LNCAP (cell line): ENCODE data around the gene PHKG2.

Experiments
- TF ChIP-seq, protein P1 (sequence below): fragments of 450-650 bp; IDR thresholded peaks from 2 replicates; pipeline ENCODE4 v1.5.1; 2017; ENCODE audit warnings: mild to moderate bottlenecking

The PHKG2 gene

GRCh38 chr16:30736995-30737793, 11.0 kb upstream of the PHKG2 start:
- TF ChIP-seq, protein P1, sequence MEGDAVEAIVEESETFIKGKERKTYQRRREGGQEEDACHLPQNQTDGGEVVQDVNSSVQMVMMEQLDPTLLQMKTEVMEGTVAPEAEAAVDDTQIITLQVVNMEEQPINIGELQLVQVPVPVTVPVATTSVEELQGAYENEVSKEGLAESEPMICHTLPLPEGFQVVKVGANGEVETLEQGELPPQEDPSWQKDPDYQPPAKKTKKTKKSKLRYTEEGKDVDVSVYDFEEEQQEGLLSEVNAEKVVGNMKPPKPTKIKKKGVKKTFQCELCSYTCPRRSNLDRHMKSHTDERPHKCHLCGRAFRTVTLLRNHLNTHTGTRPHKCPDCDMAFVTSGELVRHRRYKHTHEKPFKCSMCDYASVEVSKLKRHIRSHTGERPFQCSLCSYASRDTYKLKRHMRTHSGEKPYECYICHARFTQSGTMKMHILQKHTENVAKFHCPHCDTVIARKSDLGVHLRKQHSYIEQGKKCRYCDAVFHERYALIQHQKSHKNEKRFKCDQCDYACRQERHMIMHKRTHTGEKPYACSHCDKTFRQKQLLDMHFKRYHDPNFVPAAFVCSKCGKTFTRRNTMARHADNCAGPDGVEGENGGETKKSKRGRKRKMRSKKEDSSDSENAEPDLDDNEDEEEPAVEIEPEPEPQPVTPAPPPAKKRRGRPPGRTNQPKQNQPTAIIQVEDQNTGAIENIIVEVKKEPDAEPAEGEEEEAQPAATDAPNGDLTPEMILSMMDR = no peak

DNA sequence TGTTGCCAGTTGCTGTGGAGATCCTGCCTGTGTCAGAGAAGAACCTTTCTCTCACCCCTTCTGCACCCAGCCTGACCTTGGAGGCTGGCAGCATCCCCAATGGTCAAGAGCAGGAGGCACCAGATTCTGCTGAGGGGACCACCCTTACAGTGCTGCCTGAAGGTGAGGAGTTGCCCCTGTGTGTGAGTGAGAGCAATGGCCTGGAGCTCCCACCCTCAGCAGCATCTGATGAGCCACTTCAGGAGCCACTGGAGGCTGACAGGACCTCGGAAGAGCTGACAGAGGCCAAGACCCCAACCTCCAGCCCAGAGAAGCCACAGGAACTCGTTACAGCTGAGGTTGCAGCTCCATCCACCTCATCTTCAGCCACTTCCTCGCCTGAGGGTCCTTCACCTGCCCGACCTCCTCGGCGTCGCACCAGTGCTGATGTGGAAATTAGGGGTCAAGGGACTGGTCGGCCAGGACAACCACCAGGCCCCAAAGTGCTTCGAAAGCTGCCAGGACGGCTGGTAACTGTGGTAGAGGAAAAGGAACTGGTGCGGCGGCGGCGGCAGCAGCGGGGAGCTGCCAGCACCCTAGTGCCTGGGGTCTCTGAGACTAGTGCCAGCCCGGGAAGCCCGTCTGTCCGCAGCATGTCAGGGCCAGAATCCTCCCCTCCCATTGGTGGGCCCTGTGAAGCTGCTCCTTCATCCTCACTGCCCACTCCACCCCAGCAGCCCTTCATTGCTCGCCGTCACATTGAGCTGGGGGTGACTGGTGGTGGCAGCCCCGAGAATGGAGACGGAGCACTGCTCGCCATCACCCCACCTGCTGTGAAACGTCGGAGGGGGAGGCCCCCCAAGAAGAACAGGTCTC, 10.2 kb upstream of the PHKG2 start:
- TF ChIP-seq, protein P1 = no peak

GRCh38 chr16:30738984-30739951, 9.0 kb upstream of the PHKG2 start:
- TF ChIP-seq, protein P1 = no peak

DNA sequence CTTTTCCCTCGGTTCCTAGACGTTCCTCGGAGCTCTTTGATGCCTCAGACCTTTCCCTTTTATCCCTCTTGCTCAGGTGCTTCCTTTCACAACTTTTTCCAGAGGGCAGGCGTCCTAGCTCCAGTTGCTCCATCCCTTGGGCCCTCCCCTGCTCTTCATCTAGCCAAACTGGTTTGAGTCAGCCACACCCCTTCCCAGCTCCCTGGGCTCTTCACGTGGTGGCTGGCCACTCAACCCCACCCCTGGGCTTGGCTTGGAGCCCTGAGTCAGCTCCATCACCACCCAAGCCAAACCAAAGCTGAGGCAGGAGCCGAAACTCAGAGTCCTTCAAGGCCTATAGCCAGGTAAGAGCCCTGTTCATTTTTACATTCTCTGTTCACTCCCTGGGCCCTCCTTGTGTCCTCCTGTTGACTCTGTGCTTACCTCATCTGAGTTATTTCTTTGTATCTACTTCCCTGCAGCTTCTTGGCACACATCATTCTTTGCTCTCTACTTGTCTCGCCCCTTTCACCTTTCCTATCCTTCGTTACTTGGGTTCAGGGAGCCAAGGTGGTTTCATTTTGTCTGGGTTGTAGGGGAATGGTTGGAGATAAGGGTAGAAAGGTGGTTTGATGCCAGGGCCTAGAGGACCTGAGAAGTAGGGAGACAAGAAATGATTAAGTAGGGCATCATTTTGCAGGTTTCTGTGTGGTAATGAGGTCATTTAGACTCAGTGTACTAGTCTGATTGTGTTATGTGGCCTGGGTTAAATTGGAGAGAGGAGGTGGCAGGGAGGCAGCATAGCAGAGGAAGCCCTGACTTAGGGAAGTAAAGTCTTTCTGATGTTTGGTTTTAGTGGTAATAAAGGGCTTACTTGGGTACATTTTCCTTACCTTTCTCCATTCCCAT, 7.6 kb upstream of the PHKG2 start:
- TF ChIP-seq, protein P1 = no peak

DNA sequence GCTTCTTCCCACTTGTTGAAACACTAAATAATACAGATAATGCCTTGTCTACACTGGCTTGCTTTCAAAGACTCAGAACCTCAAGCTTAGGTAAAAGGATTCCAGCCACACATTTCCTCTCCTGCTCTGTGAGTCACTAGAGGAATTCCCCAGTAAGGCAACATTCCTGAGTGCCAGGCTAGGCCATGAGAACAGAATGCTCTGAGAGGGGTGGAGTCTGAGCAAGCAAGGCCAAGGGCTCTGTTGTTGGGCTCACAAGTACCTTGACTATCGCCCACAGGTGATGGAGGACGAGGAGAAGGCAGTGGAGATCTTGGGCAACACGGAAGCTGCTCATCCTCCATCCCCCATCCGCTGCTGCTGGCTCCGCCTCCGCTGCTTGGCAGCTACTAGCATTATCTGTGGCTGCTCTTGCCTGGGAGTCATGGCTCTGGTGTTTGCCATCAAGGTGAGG, 6.7 kb upstream of the PHKG2 start:
- TF ChIP-seq, protein P1 = no peak

DNA sequence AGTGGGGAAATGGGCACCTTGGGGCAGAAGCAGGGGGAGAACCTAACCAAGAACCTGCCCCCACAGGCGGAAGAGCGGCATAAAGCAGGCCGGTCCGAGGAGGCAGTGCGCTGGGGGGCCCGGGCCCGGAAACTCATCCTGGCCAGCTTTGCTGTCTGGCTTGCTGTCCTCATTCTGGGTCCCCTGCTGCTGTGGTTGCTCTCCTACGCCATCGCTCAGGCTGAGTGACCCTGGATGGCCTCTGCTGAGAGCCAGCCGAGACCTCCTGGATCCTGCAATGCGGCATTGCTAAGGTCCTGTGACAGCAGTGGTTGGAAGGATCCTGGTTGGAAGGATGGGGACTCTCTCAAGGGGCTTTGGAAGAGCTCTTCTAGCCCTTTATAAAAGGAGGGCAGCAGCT, 4.5 kb upstream of the PHKG2 start:
- TF ChIP-seq, protein P1 = no peak
